T47D (cell line): Measurements from ENCODE around the gene ABHD14A.

ENCODE experiments used
- DNase-seq, 2 experiments: peaks; one replicate each; pipeline versions ENCODE4 v3.0.0 to v3.0.0-alpha.2; 2011 to 2012; ENCODE audit warnings: low read depth in 1 of 2, low spot score in 1 of 2
- JUND ChIP-seq: IDR thresholded peaks from 2 replicates; pipeline ENCODE4 v1.6.1; 2012; ENCODE audit warnings: low read depth
- in situ Hi-C: cut with HindIII; loops from 2 replicates; pipeline ENCODE4 v1.10.0; 2016; ENCODE audit warnings: low sequenced_read_pairs, low pct_unique_long_range_greater_than_20kb

ABHD14A gene

DNA sequence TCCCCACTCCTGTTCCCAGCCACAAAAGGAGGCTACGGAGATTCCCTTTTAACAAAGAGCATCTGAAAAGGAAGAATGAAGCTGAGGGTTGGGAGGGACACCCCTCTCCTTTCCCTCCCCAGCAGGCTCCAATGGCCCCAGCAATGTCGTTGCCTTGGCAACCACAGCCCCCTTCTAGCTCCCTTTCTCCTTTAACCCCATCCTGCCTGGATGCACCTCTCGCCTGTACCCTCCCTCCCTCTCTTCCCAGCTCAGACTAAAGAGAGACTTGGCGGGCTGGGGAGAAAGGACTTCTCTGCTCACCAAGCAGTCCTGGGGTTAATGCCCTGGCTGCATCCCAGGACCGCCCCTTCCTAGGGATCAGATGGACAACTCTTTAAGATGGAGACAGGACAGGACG is 27.9 kb downstream of the ABHD14A start:
- DNase-seq: no peak
- no peak for TF ChIP-seq JUND
- in situ Hi-C loops: no loop called here

DNA sequence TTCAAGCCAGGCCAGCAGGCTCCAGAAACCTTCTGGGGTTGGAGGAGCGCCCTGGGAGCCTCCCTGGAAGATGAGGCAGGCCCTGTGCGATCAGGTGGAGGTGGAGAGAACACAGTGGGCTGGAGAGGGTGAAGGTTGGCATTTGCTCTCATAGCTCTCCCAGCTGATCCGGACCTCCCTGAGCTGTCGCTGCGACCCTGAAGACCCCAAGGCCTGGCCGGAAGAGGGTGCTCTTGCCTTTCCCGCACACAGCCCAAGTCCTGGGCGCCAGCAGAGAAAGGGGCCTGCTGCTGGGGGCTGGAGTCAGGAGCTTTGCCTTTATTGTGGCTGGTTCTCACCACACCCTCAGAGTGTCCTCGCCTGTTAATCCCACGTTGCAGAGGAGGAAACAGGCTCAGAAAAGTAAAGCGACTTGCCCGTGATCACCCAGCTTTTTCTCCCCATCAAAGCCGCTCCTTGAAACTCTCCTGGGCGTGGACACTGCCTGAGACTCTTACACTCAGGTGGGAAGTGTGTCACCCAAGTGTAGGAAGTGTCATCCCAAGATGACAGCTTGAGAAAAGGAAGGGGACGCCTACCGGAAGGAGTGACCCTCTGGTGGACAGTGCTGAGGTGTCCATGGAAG is 29.4 kb downstream of the ABHD14A start:
- in situ Hi-C loops: no loop called here
- no peak for TF ChIP-seq JUND

DNA sequence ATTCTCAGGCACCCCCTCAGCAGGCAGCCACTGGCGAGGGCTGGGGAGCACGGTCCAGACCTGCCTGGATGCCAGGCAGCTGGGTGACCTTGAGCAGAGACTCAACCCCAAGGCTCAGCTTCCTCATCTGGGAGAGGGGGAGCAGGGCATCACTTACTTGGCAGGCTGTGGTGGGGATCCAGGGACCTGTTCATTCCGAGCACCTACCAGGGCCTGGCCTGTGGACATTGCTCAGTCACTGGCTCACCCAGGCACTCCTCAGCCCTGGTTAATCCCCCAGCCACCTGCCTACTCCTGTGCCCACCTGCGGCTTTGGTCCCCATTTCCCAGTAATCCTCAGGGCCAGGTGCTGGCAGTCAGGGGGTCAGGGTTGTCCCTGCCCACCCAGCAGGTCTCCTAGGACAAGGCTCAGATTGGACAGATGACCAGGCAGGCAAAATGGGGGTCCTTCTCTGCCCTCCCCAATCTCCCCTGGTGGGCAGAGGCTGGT is 30.1 kb downstream of the ABHD14A start:
- in situ Hi-C loops: no loop called here
- no peak for TF ChIP-seq JUND
- DNase-seq: no peak

More for the DNA sequence above, 29.4 kb downstream of the ABHD14A start:
- no peak for DNase-seq

DNA sequence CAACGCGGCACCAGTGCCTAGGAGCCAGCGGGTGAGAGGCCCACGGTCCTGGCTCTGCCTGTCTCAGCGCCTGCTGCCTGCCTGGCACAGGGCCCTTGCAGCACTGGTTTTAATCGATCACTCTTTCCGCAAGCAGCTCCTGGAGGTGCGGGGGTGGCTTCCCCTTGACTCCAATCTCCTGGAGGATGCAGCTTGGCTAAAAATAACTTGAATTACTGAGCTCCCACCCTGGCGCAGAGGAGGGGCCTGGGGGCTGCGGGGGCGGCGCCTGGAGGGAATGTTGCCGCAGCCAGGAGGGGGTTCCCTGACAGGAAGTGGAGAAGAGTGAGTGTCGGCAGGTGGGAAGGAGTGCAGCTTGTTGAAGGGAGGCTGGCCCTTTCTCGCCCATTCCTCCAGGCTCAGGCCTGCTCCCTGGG is 30.7 kb downstream of the ABHD14A start:
- DNase-seq: no peak
- TF ChIP-seq JUND: no peak
- in situ Hi-C loops: no loop called here

DNA sequence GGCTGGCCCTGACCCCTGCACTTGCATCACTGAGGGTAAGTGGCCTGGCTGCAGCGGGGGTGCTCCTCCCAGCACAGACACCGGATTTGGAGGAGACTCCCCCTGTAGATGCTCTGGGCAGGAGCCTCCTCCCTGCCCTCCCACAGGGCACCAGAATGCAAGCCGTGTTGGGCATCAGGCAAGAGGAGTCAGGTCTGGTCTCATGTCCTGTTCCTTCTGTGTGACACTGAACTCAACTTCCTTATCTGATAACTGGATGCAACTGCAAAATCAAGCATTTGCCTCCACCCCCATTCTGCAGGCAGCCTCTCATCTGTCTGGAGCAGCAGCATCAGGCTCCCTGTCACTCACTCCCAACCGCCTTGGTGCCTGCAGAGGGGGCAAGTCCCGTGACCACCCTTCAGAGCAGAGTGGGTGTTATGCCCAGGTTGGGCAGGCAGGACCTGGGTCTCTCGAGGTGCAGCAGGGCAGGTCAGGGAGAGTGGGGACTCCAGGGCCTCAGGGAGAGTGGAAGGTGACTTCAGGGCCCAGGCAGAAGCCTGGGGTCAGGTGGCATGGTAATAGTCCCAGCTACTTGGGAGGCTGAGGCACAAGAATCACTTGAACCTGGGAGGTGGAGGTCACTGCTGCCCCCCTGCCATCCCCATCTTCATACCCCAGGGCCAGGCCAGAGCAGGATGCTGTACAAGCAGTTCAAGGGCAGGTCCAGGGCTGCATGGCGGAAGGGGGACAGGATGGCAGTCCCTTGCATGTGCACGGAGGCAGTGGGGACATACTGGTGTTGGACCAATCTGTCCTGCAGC is 31.4 kb downstream of the ABHD14A start:
- no peak for DNase-seq
- TF ChIP-seq JUND: no peak
- in situ Hi-C loops: no loop called here

DNA sequence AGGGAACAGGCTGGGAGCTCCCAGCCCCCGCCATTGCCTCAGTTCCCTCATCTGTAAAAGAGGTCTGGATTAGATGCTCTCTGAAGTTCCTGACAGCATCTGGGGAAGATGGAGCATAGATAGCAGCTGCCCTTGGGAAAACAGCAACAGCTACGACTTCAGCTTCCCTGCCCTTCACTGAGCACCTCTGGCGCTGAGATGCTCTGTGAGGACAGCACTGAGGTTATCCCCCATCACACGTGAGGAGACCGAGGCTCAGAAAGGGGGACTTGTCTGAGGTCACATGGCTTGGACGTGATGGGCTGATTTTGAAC is 31.9 kb downstream of the ABHD14A start:
- no peak for DNase-seq
- no peak for TF ChIP-seq JUND
- in situ Hi-C loops: no loop called here

DNA sequence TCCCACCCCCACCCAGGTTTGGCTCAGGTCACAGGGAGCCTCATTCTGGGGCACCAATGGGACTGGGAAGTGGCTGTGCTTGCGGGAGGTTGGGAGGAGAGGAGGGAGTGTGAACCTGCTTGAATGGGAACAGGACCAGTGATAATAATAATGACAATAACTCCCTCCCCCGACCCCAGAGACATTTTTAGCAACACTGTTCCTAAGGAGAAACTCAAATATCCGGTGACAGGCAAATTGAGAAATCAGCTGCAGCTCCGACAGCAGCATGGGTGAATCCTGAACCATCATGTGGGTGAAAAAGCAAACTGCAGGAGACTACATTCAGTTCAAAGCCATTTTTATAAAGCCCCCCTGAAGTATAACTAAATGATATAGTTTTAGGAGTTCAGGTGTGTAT is 32.4 kb downstream of the ABHD14A start:
- no peak for DNase-seq
- no peak for TF ChIP-seq JUND
- in situ Hi-C loops: no loop called here

DNA sequence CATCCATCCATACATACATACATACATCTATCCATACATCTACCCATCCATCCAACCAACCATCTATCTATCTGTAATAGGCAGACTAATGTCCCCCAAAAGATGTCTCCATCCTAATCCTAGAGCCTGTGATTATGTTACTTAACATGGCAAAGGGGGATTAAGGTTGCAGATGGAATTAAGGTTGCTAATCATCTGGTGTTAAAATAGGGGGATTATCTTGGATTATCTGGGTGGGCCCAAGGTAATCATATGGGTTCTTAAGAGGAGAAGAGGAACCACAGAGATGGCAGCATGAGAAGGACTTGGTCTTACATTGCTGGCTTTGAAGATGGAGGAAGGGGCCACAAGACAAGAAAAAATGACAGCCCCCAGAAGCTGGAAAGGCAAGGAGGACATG is 35.6 kb downstream of the ABHD14A start:
- TF ChIP-seq JUND: no peak
- in situ Hi-C loops: no loop called here

DNA sequence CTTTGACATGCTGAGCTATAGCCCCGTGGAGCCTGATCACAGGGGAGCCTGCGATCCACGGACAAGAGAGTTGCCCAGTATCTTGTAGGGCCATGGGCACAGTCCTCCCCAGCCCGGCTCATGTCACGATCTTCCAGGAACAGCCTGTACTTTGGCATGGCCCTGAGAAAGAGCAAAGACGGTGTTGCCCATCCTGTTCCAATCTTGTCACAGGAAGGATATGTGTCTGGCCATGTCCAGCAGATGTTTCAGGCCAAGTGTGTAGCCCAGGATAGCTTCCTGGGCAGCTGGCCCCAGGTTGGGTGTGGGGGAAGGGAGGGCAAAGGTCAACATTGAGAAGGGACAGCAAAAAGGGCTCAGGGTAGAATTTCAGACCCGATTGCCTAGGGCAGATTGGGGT is 37.8 kb downstream of the ABHD14A start:
- in situ Hi-C loops: no loop called here
- DNase-seq: no peak
- no peak for TF ChIP-seq JUND

More for the DNA sequence above, 35.6 kb downstream of the ABHD14A start:
- DNase-seq: no peak

DNA sequence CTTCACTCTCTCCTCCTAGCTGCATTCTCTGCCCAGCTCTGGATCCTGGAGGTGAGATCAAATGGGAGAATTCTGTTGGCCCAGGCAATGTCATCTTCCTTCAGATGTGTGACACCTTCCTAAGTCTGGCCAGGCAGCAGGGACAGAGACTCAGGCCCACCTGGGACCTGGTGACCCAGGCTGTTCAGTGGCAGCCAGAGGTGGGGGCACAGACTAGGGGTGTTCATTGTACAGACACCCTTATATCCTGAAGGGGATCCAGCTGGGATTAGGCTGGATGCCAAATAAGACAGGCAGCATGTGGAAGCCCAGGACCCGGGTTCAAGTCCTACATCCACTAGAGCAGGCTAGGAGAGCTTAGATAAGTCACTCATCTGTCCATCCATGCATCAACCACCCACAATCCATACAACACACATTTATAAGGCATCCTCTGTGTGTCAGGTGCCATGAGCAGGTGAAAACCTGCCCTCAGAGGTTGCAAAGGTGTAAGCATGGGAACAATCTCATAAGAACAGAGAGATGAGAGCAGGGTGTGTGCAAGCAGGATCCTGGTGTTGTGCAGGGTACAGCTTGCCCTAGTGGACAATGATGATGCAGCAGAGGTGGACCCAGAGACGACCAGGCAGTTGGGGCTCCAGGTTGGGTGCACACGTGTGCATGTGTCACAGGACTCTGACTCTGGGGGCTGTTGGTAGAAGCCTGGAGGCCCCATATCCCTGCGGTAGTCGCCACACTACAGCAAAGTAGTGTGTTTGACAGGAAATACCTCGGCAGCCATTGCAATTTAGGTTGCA is 39.1 kb downstream of the ABHD14A start:
- no peak for DNase-seq
- in situ Hi-C loops: no loop called here
- no peak for TF ChIP-seq JUND

DNA sequence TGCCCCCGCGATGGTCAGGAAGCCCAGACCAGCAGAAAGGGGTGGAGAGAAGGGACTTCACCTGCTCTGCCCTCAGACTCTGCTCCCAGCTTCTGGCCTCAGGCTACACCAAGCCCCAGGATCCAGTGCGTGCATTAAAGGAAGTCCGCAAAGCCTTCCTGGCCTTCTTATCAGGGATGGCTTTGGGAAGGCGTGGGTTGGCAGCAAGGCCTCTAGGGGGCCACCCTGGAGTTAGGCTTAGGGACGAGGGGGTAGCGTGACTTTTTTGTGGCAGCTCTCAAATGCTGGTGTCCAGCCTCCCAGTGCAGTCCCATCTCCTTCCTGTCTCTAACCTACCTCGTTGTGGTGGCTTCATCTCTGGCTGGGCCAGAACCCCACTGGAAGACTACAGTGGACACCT is 39.7 kb downstream of the ABHD14A start:
- TF ChIP-seq JUND: no peak
- no peak for DNase-seq

DNA sequence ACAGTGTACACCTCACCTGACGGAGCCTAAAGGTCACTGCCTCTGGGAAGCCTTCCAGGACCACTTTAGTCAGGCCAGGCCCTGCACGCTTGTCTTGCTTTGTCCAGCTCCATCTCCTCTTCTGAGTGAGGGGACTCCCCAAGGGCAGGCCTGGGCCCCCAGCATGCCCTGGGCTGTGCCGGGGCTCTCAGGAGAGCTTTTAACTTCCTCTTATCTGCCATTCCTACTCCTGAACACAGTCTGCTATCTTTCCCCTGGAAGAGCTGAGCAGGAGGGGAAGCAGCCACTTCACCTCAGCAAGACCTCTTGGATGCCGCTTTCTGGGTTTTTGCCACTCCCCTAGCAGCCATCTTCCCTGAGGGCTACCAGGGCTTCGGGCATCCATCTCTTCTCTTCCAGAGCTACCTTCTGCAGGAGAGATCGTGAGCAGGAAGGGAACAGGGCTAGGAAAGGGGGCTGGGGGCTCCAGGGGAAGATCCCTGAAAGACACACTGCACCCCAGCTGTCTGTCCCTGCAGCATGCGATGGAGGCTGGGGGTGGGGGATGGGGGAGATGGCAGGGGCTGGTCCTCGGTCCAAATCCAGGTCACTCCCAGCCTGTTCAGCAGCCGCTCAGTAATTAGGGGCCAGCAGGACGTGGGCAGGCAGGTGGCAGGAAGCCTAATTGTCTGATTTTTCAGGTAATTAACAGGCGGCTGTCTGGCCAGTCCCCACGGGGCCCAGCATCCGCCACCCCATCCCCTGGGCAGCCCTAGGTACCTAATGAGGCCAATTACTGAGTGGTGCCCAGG is 40.8 kb downstream of the ABHD14A start:
- in situ Hi-C loops: no loop called here
- DNase-seq: no peak
- no peak for TF ChIP-seq JUND

More for the DNA sequence above, 39.7 kb downstream of the ABHD14A start:
- in situ Hi-C loops: no loop called here
